Measurements from ENCODE around the gene MED13L.

- TF ChIP-seq CTCF (IDR thresholded peaks at IDR 0.05; ENCODE audit: insufficient read depth, low read length, poor library complexity, severe bottlenecking) (no peak), EZH2phosphoT487 (conservative IDR thresholded peaks at IDR 0.05; ENCODE audit: low read length) (no peak)
Observed at GRCh38 chr12:116053479-116054200, 223.9 kb downstream of the MED13L start.

Measured in SU-DHL-6 (cell line).